WTC11 (cell line): ENCODE results near the gene EMILIN3.

Source experiments
- CREB1 ChIP-seq: sonication (generic); formaldehyde crosslinking; IDR thresholded peaks from 2 replicates; pipeline ENCODE4 v1.8.0; 2023; ENCODE audit warnings: mild to moderate bottlenecking, missing genetic modification reagents
- E2F5 ChIP-seq: sonication (generic); formaldehyde crosslinking; IDR thresholded peaks from 2 replicates; pipeline ENCODE4 v1.8.1; 2022; ENCODE audit warnings: mild to moderate bottlenecking, moderate library complexity, missing genetic modification reagents
- ELF4 ChIP-seq: sonication (generic); formaldehyde crosslinking; IDR thresholded peaks from 2 replicates; pipeline ENCODE4 v1.8.1; 2022; ENCODE audit warnings: low read depth, mild to moderate bottlenecking, moderate library complexity, missing genetic modification reagents
- ETV6 ChIP-seq: sonication (generic); formaldehyde crosslinking; IDR thresholded peaks from 2 replicates; pipeline ENCODE4 v1.8.1; 2022; ENCODE audit warnings: mild to moderate bottlenecking, missing genetic modification reagents
- JAZF1 ChIP-seq: fragments of 250-450 bp; sonication (Bioruptor Pico); IDR thresholded peaks from 2 replicates; pipeline ENCODE4 v1.9.0; 2021; ENCODE audit warnings: moderate library complexity, mild to moderate bottlenecking, inconsistent platforms
- JUN ChIP-seq: sonication (generic); formaldehyde crosslinking; IDR thresholded peaks from 2 replicates; pipeline ENCODE4 v1.8.0; 2023; ENCODE audit warnings: mild to moderate bottlenecking, missing genetic modification reagents
- MAX ChIP-seq: sonication (generic); formaldehyde crosslinking; IDR thresholded peaks from 2 replicates; pipeline ENCODE4 v1.8.0; 2022; ENCODE audit warnings: mild to moderate bottlenecking, missing genetic modification reagents
- TCF7 ChIP-seq: sonication (generic); formaldehyde crosslinking; IDR thresholded peaks from 2 replicates; pipeline ENCODE4 v1.8.0; 2022; ENCODE audit warnings: mild to moderate bottlenecking, low read depth, missing genetic modification reagents, moderate library complexity
- ZNF138 ChIP-seq: sonication (generic); formaldehyde crosslinking; conservative IDR thresholded peaks from 2 replicates; pipeline ENCODE4 v1.8.1; 2022; ENCODE audit warnings: mild to moderate bottlenecking, moderate library complexity, missing genetic modification reagents
- TF ChIP-seq, protein P1 (sequence below): fragments of 200-600 bp; IDR thresholded peaks from 2 replicates; pipeline ENCODE4 v1.8.0; 2022; ENCODE audit warnings: antibody characterized with exemption
- TF ChIP-seq, protein P2 (sequence below): sonication (generic); formaldehyde crosslinking; IDR thresholded peaks from 2 replicates; pipeline ENCODE4 v1.8.0; 2023; ENCODE audit warnings: missing genetic modification reagents, mild to moderate bottlenecking, borderline replicate concordance

DNA sequence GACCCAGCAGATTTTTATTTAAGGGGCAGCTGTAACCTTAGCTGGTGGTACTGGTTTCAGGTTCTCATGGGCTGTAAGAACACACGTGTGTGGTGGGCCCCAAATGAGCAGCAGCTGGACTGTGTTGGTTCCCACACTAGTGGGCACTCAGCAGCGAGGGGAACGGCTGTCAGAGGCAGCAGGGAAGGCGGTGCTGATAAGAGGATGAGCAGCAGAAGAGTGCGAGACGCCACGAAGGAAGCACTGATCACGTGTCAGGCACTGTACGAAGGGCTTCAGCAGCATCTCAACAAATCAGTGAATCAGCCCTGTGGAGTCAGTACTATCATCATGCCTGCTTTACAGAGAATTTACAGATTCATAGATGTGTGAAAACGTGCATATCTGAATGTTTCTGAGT is 41.0 kb upstream of the EMILIN3 start:
- TF ChIP-seq, protein P1, sequence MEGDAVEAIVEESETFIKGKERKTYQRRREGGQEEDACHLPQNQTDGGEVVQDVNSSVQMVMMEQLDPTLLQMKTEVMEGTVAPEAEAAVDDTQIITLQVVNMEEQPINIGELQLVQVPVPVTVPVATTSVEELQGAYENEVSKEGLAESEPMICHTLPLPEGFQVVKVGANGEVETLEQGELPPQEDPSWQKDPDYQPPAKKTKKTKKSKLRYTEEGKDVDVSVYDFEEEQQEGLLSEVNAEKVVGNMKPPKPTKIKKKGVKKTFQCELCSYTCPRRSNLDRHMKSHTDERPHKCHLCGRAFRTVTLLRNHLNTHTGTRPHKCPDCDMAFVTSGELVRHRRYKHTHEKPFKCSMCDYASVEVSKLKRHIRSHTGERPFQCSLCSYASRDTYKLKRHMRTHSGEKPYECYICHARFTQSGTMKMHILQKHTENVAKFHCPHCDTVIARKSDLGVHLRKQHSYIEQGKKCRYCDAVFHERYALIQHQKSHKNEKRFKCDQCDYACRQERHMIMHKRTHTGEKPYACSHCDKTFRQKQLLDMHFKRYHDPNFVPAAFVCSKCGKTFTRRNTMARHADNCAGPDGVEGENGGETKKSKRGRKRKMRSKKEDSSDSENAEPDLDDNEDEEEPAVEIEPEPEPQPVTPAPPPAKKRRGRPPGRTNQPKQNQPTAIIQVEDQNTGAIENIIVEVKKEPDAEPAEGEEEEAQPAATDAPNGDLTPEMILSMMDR: no peak
- TF ChIP-seq CREB1 (CRISPR knock-in tag) (no peak), TCF7 (CRISPR knock-in tag) (no peak), JAZF1 (no peak), ETV6 (no peak), ZNF138 (no peak), MAX (no peak), ELF4 (no peak), E2F5 (CRISPR knock-in tag) (no peak), JUN (CRISPR knock-in tag) (no peak)
- TF ChIP-seq, protein P2, sequence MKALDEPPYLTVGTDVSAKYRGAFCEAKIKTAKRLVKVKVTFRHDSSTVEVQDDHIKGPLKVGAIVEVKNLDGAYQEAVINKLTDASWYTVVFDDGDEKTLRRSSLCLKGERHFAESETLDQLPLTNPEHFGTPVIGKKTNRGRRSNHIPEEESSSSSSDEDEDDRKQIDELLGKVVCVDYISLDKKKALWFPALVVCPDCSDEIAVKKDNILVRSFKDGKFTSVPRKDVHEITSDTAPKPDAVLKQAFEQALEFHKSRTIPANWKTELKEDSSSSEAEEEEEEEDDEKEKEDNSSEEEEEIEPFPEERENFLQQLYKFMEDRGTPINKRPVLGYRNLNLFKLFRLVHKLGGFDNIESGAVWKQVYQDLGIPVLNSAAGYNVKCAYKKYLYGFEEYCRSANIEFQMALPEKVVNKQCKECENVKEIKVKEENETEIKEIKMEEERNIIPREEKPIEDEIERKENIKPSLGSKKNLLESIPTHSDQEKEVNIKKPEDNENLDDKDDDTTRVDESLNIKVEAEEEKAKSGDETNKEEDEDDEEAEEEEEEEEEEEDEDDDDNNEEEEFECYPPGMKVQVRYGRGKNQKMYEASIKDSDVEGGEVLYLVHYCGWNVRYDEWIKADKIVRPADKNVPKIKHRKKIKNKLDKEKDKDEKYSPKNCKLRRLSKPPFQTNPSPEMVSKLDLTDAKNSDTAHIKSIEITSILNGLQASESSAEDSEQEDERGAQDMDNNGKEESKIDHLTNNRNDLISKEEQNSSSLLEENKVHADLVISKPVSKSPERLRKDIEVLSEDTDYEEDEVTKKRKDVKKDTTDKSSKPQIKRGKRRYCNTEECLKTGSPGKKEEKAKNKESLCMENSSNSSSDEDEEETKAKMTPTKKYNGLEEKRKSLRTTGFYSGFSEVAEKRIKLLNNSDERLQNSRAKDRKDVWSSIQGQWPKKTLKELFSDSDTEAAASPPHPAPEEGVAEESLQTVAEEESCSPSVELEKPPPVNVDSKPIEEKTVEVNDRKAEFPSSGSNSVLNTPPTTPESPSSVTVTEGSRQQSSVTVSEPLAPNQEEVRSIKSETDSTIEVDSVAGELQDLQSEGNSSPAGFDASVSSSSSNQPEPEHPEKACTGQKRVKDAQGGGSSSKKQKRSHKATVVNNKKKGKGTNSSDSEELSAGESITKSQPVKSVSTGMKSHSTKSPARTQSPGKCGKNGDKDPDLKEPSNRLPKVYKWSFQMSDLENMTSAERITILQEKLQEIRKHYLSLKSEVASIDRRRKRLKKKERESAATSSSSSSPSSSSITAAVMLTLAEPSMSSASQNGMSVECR (CRISPR knock-in tag): no peak
